GM13977 (cell line): ENCODE data around the gene ATP6V0B.
A peak's percentile ranks its signal among the peaks of the same experiment; 100 is the strongest.

ENCODE experiments used
- DNase-seq: peaks from one replicate; pipeline ENCODE4 v3.0.0; 2012; ENCODE audit warnings: low spot score
- in situ Hi-C: fragments of 300-500 bp; cut with MboI; formaldehyde crosslinking; loops from one replicate; pipeline ENCODE4 v1.12.0; 2022; ENCODE audit warnings: low sequenced_read_pairs, low pct_unique_long_range_greater_than_20kb, mixed read lengths, inconsistent platforms; ENCODE audit not compliant: unreplicated experiment
- TF ChIP-seq, protein P1 (sequence below): IDR thresholded peaks from 2 replicates; pipeline ENCODE4 v1.5.1; 2012; ENCODE audit warnings: mild to moderate bottlenecking, control low read depth; ENCODE audit not compliant: insufficient read depth; ENCODE audit errors: extremely low read depth, missing control alignments

ATP6V0B gene

DNA sequence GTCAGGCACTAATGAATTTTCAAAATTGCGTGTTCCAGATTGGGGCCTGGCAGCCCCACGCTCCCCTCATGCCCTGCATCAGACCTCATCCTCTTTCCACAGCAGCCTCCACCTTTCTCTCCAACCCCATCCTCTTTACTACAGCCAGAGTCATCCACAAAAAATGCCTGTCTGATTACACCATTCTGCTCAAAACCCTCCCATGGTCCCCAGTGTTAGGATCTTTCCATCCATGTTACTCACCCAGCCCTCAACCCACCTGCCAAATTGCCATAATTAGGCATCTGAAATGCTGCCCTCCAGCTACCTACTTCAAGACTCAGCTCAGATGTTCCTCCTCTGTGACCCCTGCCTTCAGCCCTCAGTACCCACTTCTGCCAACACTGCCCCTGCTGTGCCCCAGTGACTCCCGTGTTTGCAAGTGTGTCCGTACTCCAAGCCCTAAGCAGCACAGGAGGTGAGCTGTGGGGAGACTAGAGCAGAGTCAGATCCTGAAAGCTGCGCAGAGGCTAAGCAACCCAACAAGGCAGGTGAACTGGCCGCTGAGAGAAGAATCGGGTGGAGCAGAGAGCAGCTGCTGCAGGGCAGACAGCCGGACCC lies 41.9 kb upstream of the ATP6V0B start:
- in situ Hi-C loops: loop anchor here (10.0 to 25.0 kb wide), 2 partner anchors 168 to 396 kb away; partner anchors contain the start of gene PTPRF
- TF ChIP-seq, protein P1, sequence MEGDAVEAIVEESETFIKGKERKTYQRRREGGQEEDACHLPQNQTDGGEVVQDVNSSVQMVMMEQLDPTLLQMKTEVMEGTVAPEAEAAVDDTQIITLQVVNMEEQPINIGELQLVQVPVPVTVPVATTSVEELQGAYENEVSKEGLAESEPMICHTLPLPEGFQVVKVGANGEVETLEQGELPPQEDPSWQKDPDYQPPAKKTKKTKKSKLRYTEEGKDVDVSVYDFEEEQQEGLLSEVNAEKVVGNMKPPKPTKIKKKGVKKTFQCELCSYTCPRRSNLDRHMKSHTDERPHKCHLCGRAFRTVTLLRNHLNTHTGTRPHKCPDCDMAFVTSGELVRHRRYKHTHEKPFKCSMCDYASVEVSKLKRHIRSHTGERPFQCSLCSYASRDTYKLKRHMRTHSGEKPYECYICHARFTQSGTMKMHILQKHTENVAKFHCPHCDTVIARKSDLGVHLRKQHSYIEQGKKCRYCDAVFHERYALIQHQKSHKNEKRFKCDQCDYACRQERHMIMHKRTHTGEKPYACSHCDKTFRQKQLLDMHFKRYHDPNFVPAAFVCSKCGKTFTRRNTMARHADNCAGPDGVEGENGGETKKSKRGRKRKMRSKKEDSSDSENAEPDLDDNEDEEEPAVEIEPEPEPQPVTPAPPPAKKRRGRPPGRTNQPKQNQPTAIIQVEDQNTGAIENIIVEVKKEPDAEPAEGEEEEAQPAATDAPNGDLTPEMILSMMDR: no peak
- peak; percentile 49 for DNase-seq

DNA sequence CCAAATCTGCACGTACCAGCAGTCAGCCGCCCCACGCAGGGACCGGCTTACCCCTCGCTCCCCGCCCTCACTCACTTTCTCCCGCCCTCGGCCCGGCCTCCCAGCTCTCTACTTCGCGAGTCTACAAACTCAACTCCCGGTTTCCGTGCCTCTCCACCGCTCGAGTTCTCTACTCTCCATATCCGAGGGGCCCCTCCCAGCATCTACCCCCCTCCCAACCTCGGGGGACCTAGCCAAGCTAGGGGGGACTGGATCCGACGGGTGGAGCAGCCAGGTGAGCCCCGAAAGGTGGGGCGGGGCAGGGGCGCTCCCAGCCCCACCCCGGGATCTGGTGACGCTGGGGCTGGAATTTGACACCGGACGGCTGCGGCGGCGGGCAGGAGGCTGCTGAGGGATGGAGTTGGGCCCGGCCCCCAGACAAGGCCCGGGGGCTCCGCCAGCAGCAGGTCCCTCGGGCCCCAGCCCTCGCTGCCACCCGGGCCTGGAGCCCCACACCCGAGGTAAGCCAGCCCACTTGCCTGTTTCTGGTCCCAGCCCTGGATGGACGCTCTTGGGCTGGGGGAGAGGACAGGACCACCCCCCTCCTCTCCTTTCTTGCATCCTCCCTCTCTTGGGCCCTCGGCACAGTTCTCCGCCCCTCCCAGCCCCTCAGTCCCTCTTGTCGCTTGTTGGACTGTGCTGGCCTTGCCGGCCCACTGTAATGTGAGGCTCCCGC lies 41.2 kb upstream of the ATP6V0B start, which contains the start of gene ARTN:
Gene ARTN (plus strand): TSS at position 416 of the 715 bp plus-strand sequence. CDS start 1,856 bp downstream, outside the sequence.
- peak; percentile 38 for DNase-seq
- in situ Hi-C loops: loop anchor here (10.0 to 25.0 kb wide), 2 partner anchors 169 to 396 kb away; partner anchors contain the start of gene PTPRF
- TF ChIP-seq, protein P1: no peak

DNA sequence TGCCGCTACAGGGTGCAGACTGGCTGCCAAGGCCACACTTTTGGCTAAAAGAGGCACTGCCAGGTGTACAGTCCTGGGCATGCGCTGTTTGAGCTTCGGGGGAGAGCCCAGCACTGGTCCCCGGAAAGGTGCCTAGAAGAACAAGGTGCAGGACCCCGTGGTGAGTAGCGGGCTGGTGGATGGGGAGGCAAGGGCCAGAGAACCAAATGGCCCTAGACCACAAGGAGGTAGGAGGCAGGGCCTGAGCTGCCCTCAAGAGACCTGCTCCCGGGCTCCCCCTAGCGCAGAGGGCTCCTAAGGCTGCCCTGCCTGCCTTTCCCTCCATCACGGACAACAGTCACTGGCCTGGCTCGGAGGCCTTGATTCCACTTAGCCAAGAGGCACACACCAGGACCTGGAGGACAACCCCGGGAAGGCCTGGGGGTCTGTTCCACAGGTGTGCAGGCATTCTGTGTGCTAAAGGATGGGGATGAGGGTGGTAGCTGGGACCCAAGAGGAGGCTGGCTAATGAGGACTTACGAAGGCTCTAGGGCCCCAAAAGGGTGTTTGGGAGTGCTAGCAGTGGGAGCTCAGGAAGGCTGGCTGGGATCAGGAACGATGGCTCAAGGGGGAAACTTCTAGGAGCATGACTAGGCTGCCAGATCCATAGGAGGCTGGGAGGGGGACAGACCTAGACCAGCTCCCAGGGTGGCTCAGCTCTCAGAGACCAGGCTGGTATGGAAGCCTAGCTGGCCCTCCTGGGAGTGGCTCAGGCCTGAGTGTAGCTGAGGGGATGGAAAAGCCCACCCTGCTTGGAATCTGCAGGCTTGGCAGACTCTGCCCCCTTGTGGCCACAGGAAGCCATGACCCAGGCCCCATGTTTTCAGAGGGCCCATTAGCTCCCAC lies 40.4 kb upstream of the ATP6V0B start:
- TF ChIP-seq, protein P1: peak; percentile 90
- DNase-seq: peak; percentile 92
- in situ Hi-C loops: loop anchor here (10.0 to 25.0 kb wide), 2 partner anchors 170 to 397 kb away; partner anchors contain the start of gene PTPRF

DNA sequence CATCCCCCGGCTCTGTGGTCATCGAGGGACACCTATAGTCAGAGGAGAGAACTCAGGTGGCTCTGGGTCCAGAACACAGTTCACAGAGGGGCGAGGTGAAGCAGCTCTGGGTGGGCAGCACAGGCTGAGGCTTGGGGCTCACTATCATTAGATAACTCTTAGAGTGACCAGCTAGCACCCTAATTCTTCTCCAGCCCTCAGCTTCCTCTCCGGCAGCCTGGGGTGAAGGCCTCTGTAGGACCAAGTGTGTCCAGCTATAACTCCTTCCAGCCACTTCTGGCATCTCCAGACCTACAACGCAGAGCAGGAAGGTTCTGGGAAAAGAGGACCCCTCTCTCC lies 39.8 kb upstream of the ATP6V0B start:
- in situ Hi-C loops: loop anchor here (10.0 to 25.0 kb wide), 2 partner anchors 170 to 398 kb away; partner anchors contain the start of gene PTPRF
- no peak for DNase-seq
- TF ChIP-seq, protein P1: no peak

DNA sequence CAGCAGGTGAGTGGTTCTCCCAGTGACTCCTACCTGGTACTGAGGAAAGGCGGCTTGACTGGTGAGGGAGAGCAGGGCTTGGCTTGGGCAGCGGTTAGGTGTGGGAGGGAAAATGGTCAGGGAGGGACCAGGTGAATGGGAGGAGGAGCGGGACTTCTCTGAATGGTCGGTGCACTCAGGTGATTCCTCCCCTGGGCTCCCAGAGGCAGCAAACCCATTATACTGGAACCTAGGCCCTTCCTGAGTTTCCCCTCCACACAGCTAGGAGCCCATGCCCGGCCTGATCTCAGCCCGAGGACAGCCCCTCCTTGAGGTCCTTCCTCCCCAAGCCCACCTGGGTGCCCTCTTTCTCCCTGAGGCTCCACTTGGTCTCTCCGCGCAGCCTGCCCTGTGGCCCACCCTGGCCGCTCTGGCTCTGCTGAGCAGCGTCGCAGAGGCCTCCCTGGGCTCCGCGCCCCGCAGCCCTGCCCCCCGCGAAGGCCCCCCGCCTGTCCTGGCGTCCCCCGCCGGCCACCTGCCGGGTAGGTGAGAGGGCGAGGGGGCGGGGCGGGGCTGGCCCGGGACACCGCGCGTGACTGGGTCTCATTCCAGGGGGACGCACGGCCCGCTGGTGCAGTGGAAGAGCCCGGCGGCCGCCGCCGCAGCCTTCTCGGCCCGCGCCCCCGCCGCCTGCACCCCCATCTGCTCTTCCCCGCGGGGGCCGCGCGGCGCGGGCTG lies 38.9 kb upstream of the ATP6V0B start:
- DNase-seq: peak; percentile 49
- TF ChIP-seq, protein P1: no peak
- in situ Hi-C loops: loop anchor here (10.0 to 25.0 kb wide), 2 partner anchors 171 to 399 kb away; partner anchors contain the start of gene PTPRF
